ENCODE measurements around the gene GAA.

GAA gene

DNA sequence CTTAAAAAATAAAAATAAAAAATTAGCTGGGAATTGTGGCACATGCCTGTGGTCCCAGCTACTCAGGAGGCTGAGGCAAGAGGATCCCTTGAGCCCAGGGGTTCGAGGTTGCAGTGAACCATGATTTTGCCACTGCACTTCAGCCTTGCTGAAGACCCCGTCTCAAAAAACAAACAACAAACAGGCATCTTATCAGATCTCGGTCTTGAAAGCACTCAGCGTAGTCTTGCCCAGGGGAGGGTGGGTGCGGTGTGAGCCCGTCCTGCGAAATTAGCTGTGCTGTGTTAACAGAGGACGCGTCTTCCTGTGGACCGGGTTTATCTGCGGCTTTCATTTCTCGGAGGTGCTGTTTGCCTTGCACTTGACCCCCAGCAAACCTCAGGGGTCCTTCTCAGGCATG lies 5.4 kb downstream of the GAA start:
- peaks cover 10 to 13% of the 10 kb centered on the region in 2 experiments for H3K4me1 ChIP-seq (ENCODE audit: control insufficient read depth in 1 of 2, insufficient read depth in 1 of 2, low read depth in 1 of 2, low read length in 1 of 2)
- H3K27ac ChIP-seq = no peak overlapping the region
- no peak overlapping the region for H3K4me3 ChIP-seq (ENCODE audit: low read depth in 1 of 2, low read length in 1 of 2)
- no peaks in the 10 kb centered on the region for H3K27me3 ChIP-seq
- H3K9me3 ChIP-seq = no peaks in the 10 kb centered on the region
- TF ChIP-seq, protein P1, sequence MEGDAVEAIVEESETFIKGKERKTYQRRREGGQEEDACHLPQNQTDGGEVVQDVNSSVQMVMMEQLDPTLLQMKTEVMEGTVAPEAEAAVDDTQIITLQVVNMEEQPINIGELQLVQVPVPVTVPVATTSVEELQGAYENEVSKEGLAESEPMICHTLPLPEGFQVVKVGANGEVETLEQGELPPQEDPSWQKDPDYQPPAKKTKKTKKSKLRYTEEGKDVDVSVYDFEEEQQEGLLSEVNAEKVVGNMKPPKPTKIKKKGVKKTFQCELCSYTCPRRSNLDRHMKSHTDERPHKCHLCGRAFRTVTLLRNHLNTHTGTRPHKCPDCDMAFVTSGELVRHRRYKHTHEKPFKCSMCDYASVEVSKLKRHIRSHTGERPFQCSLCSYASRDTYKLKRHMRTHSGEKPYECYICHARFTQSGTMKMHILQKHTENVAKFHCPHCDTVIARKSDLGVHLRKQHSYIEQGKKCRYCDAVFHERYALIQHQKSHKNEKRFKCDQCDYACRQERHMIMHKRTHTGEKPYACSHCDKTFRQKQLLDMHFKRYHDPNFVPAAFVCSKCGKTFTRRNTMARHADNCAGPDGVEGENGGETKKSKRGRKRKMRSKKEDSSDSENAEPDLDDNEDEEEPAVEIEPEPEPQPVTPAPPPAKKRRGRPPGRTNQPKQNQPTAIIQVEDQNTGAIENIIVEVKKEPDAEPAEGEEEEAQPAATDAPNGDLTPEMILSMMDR (IDR thresholded peaks at IDR 0.05) = no peak
- H3K36me3 ChIP-seq = no peaks in the 10 kb centered on the region

DNA sequence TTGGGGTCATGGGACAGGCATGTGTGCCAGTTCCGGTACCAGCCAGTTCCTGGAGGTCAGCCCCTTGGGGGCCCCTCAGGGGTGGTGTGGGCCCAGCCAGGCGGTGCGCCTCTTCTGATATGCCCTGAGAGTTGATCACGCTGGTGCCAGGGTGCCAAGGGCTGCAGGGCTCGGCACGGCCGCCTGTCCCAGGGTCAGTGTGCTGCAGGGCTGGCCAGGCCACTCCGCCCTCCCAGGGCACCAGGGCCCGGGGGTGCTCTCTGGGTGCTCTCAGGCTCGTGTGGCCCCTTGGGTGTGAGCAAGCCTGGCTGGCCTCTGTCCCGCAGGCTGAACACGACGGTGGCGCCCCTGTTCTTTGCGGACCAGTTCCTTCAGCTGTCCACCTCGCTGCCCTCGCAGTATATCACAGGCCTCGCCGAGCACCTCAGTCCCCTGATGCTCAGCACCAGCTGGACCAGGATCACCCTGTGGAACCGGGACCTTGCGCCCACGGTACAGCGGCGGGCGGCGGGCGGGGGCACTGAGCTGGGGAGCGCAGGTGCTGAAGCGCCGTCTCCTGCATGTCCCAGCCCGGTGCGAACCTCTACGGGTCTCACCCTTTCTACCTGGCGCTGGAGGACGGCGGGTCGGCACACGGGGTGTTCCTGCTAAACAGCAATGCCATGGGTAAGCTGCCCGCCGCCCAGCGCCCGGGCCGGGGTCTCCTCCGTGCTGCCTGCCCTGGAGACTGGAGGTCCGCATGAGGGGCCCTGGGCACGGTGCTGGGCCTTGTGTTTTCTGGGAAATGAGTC lies 6.0 kb downstream of the GAA start:
- no peak overlapping the region for H3K27ac ChIP-seq
- H3K4me3 ChIP-seq (ENCODE audit: low read depth in 1 of 2, low read length in 1 of 2) = no peak overlapping the region
- no peaks in the 10 kb centered on the region for H3K9me3 ChIP-seq
- no peaks in the 10 kb centered on the region for H3K36me3 ChIP-seq
- TF ChIP-seq, protein P1 (IDR thresholded peaks at IDR 0.05) = no peak
- no peaks in the 10 kb centered on the region for H3K27me3 ChIP-seq
- peaks cover 3 to 6% of the 10 kb centered on the region in 2 experiments for H3K4me1 ChIP-seq (ENCODE audit: control insufficient read depth in 1 of 2, insufficient read depth in 1 of 2, low read depth in 1 of 2, low read length in 1 of 2)

GRCh38 chr17:80108036-80108971 lies 6.9 kb downstream of the GAA start:
- no peaks in the 10 kb centered on the region for H3K27me3 ChIP-seq
- H3K4me1 ChIP-seq (ENCODE audit: control insufficient read depth in 1 of 2, insufficient read depth in 1 of 2, low read depth in 1 of 2, low read length in 1 of 2) = no peaks in the 10 kb centered on the region

GRCh38 chr17:80109066-80109660 lies 7.8 kb downstream of the GAA start:
- H3K4me1 ChIP-seq (ENCODE audit: control insufficient read depth in 1 of 2, insufficient read depth in 1 of 2, low read depth in 1 of 2, low read length in 1 of 2) = no peaks in the 10 kb centered on the region
- no peaks in the 10 kb centered on the region for H3K27me3 ChIP-seq
- H3K9me3 ChIP-seq = no peaks in the 10 kb centered on the region
- H3K4me3 ChIP-seq (ENCODE audit: low read depth in 1 of 2, low read length in 1 of 2) = no peak overlapping the region
- TF ChIP-seq, protein P1 (IDR thresholded peaks at IDR 0.05) = no peak
- no peaks in the 10 kb centered on the region for H3K36me3 ChIP-seq
- H3K27ac ChIP-seq = no peak overlapping the region

More at GRCh38 chr17:80108036-80108971, 6.9 kb downstream of the GAA start:
- Histone ChIP-seq H3K4me3 (ENCODE audit: low read depth in 1 of 2, low read length in 1 of 2) (no peak overlapping the region), H3K27ac (no peak overlapping the region), H3K9me3 (no peaks in the 10 kb centered on the region), H3K36me3 (no peaks in the 10 kb centered on the region)
- TF ChIP-seq, protein P1 (IDR thresholded peaks at IDR 0.05) = no peak

- H3K27ac ChIP-seq = no peak overlapping the region
- TF ChIP-seq, protein P1 (IDR thresholded peaks at IDR 0.05) = no peak
- no peaks in the 10 kb centered on the region for H3K9me3 ChIP-seq
- H3K36me3 ChIP-seq = no peaks in the 10 kb centered on the region
- H3K4me1 ChIP-seq (ENCODE audit: control insufficient read depth in 1 of 2, insufficient read depth in 1 of 2, low read depth in 1 of 2, low read length in 1 of 2) = no peaks in the 10 kb centered on the region
- H3K4me3 ChIP-seq (ENCODE audit: low read depth in 1 of 2, low read length in 1 of 2) = no peak overlapping the region
- no peaks in the 10 kb centered on the region for H3K27me3 ChIP-seq
Measured at GRCh38 chr17:80109713-80110446, 8.5 kb downstream of the GAA start.
